Measurements from ENCODE around the gene LDLRAD3. TPM values are rescaled to one million over a fixed set of nuclear protein-coding genes. Genes with fewer than 3 reads are reported as not detected.

The LDLRAD3 gene
- total RNA-seq, 1 experiment from 2014 or later, result 28.1 TPM

DNA sequence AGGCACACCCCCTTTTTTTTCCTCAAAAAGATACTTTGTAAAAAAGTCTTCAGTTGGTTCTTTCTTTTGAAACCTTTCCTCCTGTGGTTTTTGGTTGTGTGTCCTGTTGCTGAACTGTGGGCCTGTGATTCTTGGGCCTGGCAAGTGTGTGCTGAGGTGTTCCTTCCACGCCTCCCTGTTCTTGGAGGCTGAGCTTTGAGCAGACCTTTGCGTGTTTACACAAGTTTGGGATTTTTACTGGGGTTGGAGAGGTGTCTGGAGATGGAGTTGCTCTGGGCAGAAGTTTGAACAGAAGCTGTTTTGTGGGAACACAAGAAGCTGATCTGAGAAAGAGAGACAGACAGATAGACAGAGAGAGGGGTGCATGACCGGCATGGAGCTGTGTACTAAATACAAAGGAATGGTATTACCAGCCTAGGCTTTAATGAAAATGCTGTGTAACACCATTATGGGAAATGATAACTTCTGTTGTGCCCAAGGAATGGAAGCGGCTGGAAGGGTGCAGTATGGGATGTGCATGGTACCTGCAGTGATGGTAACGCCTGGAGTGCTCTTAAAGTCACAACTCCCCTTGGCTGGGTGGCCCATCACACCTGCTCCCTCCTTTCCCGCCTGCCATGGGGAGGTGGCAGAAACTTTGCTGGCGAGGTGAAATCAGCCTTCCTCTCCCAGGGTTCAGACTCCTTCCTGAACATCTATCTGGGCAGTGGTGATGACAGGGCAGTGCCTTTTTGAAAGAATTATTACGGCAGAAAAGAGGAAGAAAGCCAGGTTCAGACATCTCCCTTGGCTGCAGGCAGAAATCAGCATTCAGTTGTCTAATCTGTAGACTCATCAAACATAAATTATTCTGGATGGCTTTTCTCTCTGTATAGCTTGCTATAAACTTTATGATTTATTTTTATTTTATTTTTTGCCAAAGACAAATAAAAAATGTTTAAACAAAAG lies 70.4 kb downstream of the LDLRAD3 start:
- DNase-seq (ENCODE audit: low read depth, low spot score) (no peak), ATAC-seq (no peak)
- ChIA-PET CTCF (interaction anchor here (0.5 to 0.7 kb wide), 2 partner anchors 13 to 1952 kb away, joined by 3 to 9 read pairs; no protein-coding TSS in a partner anchor), POLR2A (no interaction called here)
- intact Hi-C loops (cut with micrococcal nuclease; ENCODE audit: unreplicated experiment), result no loop called here
- Histone ChIP-seq H3K27ac (ENCODE audit: low read length) (peak overlapping the region; percentile 18; the same call in 1 of the 2 replicates), H3K9me3 (ENCODE audit: control insufficient read depth, insufficient read depth, low read depth, low read length) (no peaks in the 10 kb centered on the region), H3K36me3 (ENCODE audit: control insufficient read depth, insufficient read depth, low read length) (no peaks in the 10 kb centered on the region), H3K27me3 (ENCODE audit: control insufficient read depth, insufficient read depth, low read length) (no peaks in the 10 kb centered on the region), H3K4me1 (ENCODE audit: control insufficient read depth, insufficient read depth, low read length) (peaks cover 20% of the 10 kb centered on the region), H3K4me3 (ENCODE audit: low read depth in 2 of 2, low read length in 2 of 2) (no peak overlapping the region)
- TF ChIP-seq, protein P1, sequence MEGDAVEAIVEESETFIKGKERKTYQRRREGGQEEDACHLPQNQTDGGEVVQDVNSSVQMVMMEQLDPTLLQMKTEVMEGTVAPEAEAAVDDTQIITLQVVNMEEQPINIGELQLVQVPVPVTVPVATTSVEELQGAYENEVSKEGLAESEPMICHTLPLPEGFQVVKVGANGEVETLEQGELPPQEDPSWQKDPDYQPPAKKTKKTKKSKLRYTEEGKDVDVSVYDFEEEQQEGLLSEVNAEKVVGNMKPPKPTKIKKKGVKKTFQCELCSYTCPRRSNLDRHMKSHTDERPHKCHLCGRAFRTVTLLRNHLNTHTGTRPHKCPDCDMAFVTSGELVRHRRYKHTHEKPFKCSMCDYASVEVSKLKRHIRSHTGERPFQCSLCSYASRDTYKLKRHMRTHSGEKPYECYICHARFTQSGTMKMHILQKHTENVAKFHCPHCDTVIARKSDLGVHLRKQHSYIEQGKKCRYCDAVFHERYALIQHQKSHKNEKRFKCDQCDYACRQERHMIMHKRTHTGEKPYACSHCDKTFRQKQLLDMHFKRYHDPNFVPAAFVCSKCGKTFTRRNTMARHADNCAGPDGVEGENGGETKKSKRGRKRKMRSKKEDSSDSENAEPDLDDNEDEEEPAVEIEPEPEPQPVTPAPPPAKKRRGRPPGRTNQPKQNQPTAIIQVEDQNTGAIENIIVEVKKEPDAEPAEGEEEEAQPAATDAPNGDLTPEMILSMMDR (IDR thresholded peaks at IDR 0.05), result no peak
- TF ChIP-seq POLR2AphosphoS5 (IDR thresholded peaks at IDR 0.05; ENCODE audit: low read depth, low read length), result no peak
- no peak for TF ChIP-seq SIN3A (IDR thresholded peaks at IDR 0.05; ENCODE audit: borderline replicate concordance, insufficient read depth, low read depth, low read length)
- TF ChIP-seq, protein P2, sequence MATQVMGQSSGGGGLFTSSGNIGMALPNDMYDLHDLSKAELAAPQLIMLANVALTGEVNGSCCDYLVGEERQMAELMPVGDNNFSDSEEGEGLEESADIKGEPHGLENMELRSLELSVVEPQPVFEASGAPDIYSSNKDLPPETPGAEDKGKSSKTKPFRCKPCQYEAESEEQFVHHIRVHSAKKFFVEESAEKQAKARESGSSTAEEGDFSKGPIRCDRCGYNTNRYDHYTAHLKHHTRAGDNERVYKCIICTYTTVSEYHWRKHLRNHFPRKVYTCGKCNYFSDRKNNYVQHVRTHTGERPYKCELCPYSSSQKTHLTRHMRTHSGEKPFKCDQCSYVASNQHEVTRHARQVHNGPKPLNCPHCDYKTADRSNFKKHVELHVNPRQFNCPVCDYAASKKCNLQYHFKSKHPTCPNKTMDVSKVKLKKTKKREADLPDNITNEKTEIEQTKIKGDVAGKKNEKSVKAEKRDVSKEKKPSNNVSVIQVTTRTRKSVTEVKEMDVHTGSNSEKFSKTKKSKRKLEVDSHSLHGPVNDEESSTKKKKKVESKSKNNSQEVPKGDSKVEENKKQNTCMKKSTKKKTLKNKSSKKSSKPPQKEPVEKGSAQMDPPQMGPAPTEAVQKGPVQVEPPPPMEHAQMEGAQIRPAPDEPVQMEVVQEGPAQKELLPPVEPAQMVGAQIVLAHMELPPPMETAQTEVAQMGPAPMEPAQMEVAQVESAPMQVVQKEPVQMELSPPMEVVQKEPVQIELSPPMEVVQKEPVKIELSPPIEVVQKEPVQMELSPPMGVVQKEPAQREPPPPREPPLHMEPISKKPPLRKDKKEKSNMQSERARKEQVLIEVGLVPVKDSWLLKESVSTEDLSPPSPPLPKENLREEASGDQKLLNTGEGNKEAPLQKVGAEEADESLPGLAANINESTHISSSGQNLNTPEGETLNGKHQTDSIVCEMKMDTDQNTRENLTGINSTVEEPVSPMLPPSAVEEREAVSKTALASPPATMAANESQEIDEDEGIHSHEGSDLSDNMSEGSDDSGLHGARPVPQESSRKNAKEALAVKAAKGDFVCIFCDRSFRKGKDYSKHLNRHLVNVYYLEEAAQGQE (IDR thresholded peaks at IDR 0.05; ENCODE audit: insufficient read depth in 1 of 2, low read depth in 2 of 2, low read length in 1 of 2), result no peak
- TF ChIP-seq TCF7L2 (IDR thresholded peaks at IDR 0.05; ENCODE audit: low read depth, low read length), result no peak
- no TSS peak for BruUV-seq (replicated peaks)
- in situ Hi-C loops (cut with HindIII; ENCODE audit: low pct_unique_long_range_greater_than_20kb, low sequenced_read_pairs), result no loop called here

DNA sequence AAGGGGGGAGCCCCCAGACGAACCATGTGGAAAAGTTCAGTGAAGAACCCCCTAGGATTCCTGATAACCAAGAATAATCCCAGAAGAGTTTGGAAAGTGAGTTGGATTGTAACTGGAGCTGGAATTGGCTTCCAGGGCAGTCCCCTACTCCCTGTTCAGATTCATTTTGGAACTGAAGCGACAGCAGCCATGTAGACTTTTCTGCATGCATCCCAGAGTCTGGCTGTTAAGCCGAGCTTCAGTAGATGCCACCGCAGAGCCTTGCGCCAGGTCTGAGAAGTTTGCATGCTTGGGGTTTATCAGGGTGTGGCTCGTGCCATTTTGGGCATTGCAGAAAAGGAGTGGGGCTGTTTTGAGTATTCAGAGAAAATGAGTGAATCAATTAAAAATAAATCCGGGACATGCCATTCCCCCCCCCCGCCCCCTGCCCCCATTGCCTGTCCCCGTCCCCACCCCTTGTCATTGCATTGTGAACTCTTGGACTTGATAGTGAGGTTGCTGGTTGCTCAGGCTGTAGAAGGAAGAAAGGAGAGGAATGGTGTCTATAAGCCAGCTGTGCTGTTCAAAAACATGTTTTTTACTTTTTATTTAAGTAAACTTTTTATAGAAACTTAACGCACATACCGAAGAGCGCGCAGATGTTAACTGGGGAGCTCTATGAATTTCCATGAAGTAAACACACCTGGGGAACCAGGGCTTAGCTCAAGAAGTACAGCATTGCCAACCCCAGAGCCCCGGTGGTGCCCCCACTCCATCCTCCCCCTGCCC lies 71.2 kb downstream of the LDLRAD3 start:
- POLR2A ChIA-PET, result no interaction called here
- Histone ChIP-seq H3K4me1 (ENCODE audit: control insufficient read depth, insufficient read depth, low read length) (peaks cover 12% of the 10 kb centered on the region; the same call in 1 of the 2 replicates), H3K36me3 (ENCODE audit: control insufficient read depth, insufficient read depth, low read length) (no peaks in the 10 kb centered on the region), H3K4me3 (ENCODE audit: low read depth in 2 of 2, low read length in 2 of 2) (no peak overlapping the region), H3K27me3 (ENCODE audit: control insufficient read depth, insufficient read depth, low read length) (no peaks in the 10 kb centered on the region), H3K9me3 (ENCODE audit: control insufficient read depth, insufficient read depth, low read depth, low read length) (no peaks in the 10 kb centered on the region), H3K27ac (ENCODE audit: low read length) (no peak overlapping the region)
- BruUV-seq (replicated peaks), result no TSS peak
- no peak for DNase-seq (ENCODE audit: low read depth, low spot score)
- ATAC-seq, result no peak
- in situ Hi-C loops (cut with HindIII; ENCODE audit: low pct_unique_long_range_greater_than_20kb, low sequenced_read_pairs), result no loop called here
- TF ChIP-seq SIN3A (IDR thresholded peaks at IDR 0.05; ENCODE audit: borderline replicate concordance, insufficient read depth, low read depth, low read length), result no peak
- no peak for TF ChIP-seq POLR2AphosphoS5 (IDR thresholded peaks at IDR 0.05; ENCODE audit: low read depth, low read length)
- TF ChIP-seq, protein P2 (IDR thresholded peaks at IDR 0.05; ENCODE audit: insufficient read depth in 1 of 2, low read depth in 2 of 2, low read length in 1 of 2), result no peak
- TF ChIP-seq, protein P1 (IDR thresholded peaks at IDR 0.05), result no peak
- TF ChIP-seq TCF7L2 (IDR thresholded peaks at IDR 0.05; ENCODE audit: low read depth, low read length), result no peak
- CTCF ChIA-PET, result interaction anchor here (0.7 kb wide), 1 partner anchor 13 kb away, joined by 3 read pairs; no protein-coding TSS in a partner anchor
- intact Hi-C loops (cut with micrococcal nuclease; ENCODE audit: unreplicated experiment), result no loop called here

Measured in Panc1 (cell line).